GM04503 (cell line): ENCODE measurements around the gene C10orf88.
A peak's percentile ranks its signal among the peaks of the same experiment; 100 is the strongest.

Source experiments
- DNase-seq: peaks from one replicate; pipeline ENCODE4 v3.0.0-alpha.2; 2012; ENCODE audit warnings: low read depth

C10orf88 gene

GRCh38 chr10:122953902-122954730 lies at the start of gene C10orf88:
C10orf88 (minus strand) TSS chr10:122954227; CDS start chr10:122954178, 49 bp downstream.
- DNase-seq: peak; percentile 86

- DNase-seq: no peak
Observed at GRCh38 chr10:123001370-123001769, 47.3 kb upstream of the C10orf88 start.

- DNase-seq: no peak
Observed at GRCh38 chr10:123000155-123000554, 46.1 kb upstream of the C10orf88 start.

- DNase-seq: no peak
Observed at GRCh38 chr10:122999347-122999746, 45.3 kb upstream of the C10orf88 start.

- DNase-seq: no peak
Observed at GRCh38 chr10:122998934-122999333, 44.9 kb upstream of the C10orf88 start.

GRCh38 chr10:122998360-122998917 lies 44.4 kb upstream of the C10orf88 start:
- DNase-seq: no peak

GRCh38 chr10:122997864-122998263 lies 43.8 kb upstream of the C10orf88 start:
- DNase-seq: no peak

- DNase-seq: no peak
Observed at GRCh38 chr10:122995936-122996335, 41.9 kb upstream of the C10orf88 start.

- DNase-seq: no peak
Observed at GRCh38 chr10:122993797-122994336, 39.8 kb upstream of the C10orf88 start.

- DNase-seq: no peak
Observed at GRCh38 chr10:122992031-122992585, 38.1 kb upstream of the C10orf88 start.

GRCh38 chr10:122990278-122990677 lies 36.3 kb upstream of the C10orf88 start:
- DNase-seq: no peak

GRCh38 chr10:122988501-122988900 lies 34.5 kb upstream of the C10orf88 start:
- no peak for DNase-seq

- DNase-seq: no peak
Observed at GRCh38 chr10:122986335-122986734, 32.3 kb upstream of the C10orf88 start.

GRCh38 chr10:122984708-122985107 lies 30.7 kb upstream of the C10orf88 start:
- no peak for DNase-seq

GRCh38 chr10:122983898-122984297 lies 29.9 kb upstream of the C10orf88 start:
- DNase-seq: no peak

GRCh38 chr10:122981066-122981464 lies 27.0 kb upstream of the C10orf88 start:
- DNase-seq: no peak

- peak; percentile 59 for DNase-seq
Observed at GRCh38 chr10:122980209-122981065, 26.4 kb upstream of the C10orf88 start, which contains the start of gene PSTK. PSTK (plus strand) TSS chr10:122980401; CDS start chr10:122980480, 79 bp downstream.

GRCh38 chr10:122974543-122975064 lies 20.6 kb upstream of the C10orf88 start:
- no peak for DNase-seq

- no peak for DNase-seq
Observed at GRCh38 chr10:122974023-122974422, 20.0 kb upstream of the C10orf88 start.

GRCh38 chr10:122968698-122969097 lies 14.7 kb upstream of the C10orf88 start:
- no peak for DNase-seq

GRCh38 chr10:122966879-122967278 lies 12.9 kb upstream of the C10orf88 start:
- no peak for DNase-seq

GRCh38 chr10:122962405-122962804 lies 8.4 kb upstream of the C10orf88 start:
- no peak for DNase-seq
